GM19193 (cell line): Measurements from ENCODE around the gene OR4C13.
"Not testable (repeated sequence)": the region's sequence is repeated elsewhere in the genome, so short reads cannot be mapped to it uniquely, and the experiment has no call there.

Experiments used
- POLR2A ChIP-seq: IDR thresholded peaks from 4 replicates; pipeline ENCODE4 v1.6.1; 2011; ENCODE audit not compliant: insufficient read depth, insufficient read length; ENCODE audit errors: extremely low read depth

The OR4C13 gene

DNA sequence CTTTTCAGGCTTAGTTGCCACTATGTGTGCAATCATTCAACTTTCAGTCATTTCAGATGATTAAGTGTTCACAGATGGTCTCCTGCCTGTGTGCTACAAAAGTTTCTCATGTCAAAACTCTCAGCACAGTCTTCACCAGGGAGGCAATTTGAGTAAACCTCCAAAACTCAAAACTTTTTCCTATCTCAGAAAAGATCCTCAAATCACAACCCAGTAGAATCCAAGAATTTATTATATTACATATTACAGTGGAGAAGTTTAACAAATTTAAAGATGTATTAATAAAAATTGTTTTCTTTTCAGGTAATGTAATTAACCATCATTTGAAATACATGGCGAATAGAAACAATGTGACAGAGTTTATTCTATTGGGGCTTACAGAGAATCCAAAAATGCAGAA, at the start of gene OR4C13:
Gene OR4C13 (plus strand): TSS at position 301 of the 400 bp plus-strand sequence. CDS start 32 bp downstream, at position 333.
- no peak for TF ChIP-seq POLR2A

DNA sequence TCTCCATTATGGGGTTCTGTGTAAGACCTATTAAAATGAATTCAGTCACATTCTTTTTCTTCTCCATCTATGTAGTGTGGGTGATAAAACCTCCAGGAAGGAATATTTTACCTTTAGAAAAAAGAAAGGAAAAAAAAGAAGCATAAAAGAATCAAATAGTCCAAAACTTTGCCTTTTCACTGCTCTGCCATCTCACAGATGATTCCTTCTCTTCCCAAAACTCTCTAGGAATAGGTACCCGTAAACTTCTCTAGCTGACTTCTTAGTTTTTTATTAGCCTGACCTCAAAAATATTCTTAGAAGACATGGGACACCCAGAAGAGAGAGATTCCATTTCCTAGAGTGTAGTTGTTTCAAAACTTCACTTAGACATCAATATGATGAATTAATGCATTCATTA, 30.2 kb downstream of the OR4C13 start, which contains the start of gene OR4C12:
Gene OR4C12 (minus strand): TSS at position 101 of the 400 bp plus-strand sequence. CDS start 34 bp downstream, at position 67.
- not testable (repeated sequence) for TF ChIP-seq POLR2A

DNA sequence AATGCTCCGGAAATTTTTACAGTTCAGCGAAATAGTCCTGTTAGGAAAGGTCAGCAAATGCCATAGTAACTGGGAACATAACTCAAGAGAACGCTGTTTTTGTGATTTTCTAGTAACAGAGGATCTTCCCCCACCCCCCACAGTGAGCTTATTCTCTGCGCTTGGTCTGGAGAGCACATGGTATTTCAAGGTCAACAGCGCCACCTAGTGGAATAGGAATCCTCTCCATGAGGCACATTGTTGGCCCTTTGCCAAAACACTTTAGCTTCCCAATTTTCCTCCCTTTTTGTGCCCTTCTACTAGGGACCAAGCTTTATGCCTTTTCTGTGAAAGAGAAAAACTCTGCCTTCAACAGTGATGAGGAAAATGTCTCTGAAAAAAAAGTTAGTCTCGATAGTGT, 43.4 kb downstream of the OR4C13 start:
- no peak for TF ChIP-seq POLR2A
